SU-DHL-6 (cell line): Measurements from ENCODE around the gene PNLIPRP3.

Source experiments
- EZH2phosphoT487 ChIP-seq: fragments of 200-600 bp; sonication (generic), shearing (Covaris generic); conservative IDR thresholded peaks from 2 replicates; pipeline ENCODE4 v1.6.1; 2018; ENCODE audit warnings: mild to moderate bottlenecking, antibody characterized with exemption, low read length, moderate library complexity, mixed read lengths
- TF ChIP-seq, protein P1 (sequence below): fragments of 200-600 bp; sonication (generic); IDR thresholded peaks from one replicate; pipeline ENCODE4 v1.5.1; 2017; ENCODE audit warnings: antibody characterized with exemption, mild to moderate bottlenecking, low read length, moderate library complexity; ENCODE audit not compliant: insufficient read depth, poor library complexity, severe bottlenecking

DNA sequence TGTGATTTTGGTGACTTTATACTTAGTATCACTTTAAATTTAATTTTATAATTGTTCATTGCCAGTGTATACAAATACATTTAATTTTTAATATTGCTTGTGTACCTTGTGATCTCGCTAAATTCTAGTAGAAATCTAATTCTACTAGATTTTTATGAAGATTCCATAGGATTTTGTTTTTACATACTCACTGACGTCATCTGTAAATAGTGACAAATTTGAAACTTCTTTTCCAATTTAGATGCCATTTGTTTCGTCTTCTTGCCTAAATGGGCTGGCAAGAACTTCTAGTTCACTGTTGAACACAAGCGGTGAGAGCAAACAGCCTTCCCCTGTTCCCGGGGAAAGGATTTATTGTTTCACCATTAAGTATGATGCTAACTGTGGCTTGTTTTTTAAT, 17.3 kb upstream of the PNLIPRP3 start:
- TF ChIP-seq, protein P1, sequence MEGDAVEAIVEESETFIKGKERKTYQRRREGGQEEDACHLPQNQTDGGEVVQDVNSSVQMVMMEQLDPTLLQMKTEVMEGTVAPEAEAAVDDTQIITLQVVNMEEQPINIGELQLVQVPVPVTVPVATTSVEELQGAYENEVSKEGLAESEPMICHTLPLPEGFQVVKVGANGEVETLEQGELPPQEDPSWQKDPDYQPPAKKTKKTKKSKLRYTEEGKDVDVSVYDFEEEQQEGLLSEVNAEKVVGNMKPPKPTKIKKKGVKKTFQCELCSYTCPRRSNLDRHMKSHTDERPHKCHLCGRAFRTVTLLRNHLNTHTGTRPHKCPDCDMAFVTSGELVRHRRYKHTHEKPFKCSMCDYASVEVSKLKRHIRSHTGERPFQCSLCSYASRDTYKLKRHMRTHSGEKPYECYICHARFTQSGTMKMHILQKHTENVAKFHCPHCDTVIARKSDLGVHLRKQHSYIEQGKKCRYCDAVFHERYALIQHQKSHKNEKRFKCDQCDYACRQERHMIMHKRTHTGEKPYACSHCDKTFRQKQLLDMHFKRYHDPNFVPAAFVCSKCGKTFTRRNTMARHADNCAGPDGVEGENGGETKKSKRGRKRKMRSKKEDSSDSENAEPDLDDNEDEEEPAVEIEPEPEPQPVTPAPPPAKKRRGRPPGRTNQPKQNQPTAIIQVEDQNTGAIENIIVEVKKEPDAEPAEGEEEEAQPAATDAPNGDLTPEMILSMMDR: no peak
- no peak for TF ChIP-seq EZH2phosphoT487
